GM06990 (cell line): ENCODE data around the gene CTU1.

ENCODE experiments used
- DNase-seq: peaks from one replicate; pipeline ENCODE4 v3.0.0-alpha.2; 2011; ENCODE audit not compliant: insufficient read length; ENCODE audit errors: extremely low read depth
- H3K27me3 ChIP-seq: replicated peaks from 2 replicates; pipeline ENCODE4 v1.6.0; 2011; ENCODE audit warnings: low read length; ENCODE audit not compliant: control insufficient read depth, insufficient read depth
- H3K36me3 ChIP-seq: 2 replicates; pipeline ENCODE4 v1.5.1; 2011; ENCODE audit warnings: low read length; ENCODE audit not compliant: control insufficient read depth, insufficient read depth
- H3K4me3 ChIP-seq: replicated peaks from 2 replicates; pipeline ENCODE4 v1.5.1; 2011; ENCODE audit warnings: low read depth, mild to moderate bottlenecking, control low read depth, low read length
- CTCF ChIP-seq: IDR thresholded peaks from 2 replicates; pipeline ENCODE4 v1.5.1; 2011; ENCODE audit warnings: low read length, control low read depth, mild to moderate bottlenecking, inconsistent platforms; ENCODE audit not compliant: insufficient read depth, poor library complexity, severe bottlenecking

The CTU1 gene

GRCh38 chr19:51136851-51137551, 28.8 kb upstream of the CTU1 start:
- no peaks in the 10 kb centered on the region for H3K36me3 ChIP-seq
- no peak for DNase-seq
- no peak for TF ChIP-seq CTCF
- H3K4me3 ChIP-seq: no peak overlapping the region
- H3K27me3 ChIP-seq: peaks cover 6% of the 10 kb centered on the region

- no peak overlapping the region for H3K4me3 ChIP-seq
- H3K36me3 ChIP-seq: no peaks in the 10 kb centered on the region
- TF ChIP-seq CTCF: no peak
- no peak for DNase-seq
- H3K27me3 ChIP-seq: peaks cover 1% of the 10 kb centered on the region
Measured at GRCh38 chr19:51135986-51136762, 28.0 kb upstream of the CTU1 start.

GRCh38 chr19:51135004-51135403, 26.8 kb upstream of the CTU1 start:
- H3K27me3 ChIP-seq: peaks cover 3% of the 10 kb centered on the region
- no peaks in the 10 kb centered on the region for H3K36me3 ChIP-seq
- TF ChIP-seq CTCF: no peak
- no peak for DNase-seq
- no peak overlapping the region for H3K4me3 ChIP-seq

GRCh38 chr19:51131780-51132680, 23.8 kb upstream of the CTU1 start:
- DNase-seq: no peak
- H3K4me3 ChIP-seq: no peak overlapping the region

More at GRCh38 chr19:51131780-51132680, 23.8 kb upstream of the CTU1 start:
- TF ChIP-seq CTCF: no peak
- no peaks in the 10 kb centered on the region for H3K36me3 ChIP-seq
- H3K27me3 ChIP-seq: peaks cover 4% of the 10 kb centered on the region; the same call in 1 of the 2 replicates
